ENCODE results near the gene PARD3B.
"Not testable (repeated sequence)": the region's sequence is repeated elsewhere in the genome, so short reads cannot be mapped to it uniquely, and the experiment has no call there.

The PARD3B gene

GRCh38 chr2:205218816-205219215 lies 673.5 kb downstream of the PARD3B start:
- DNase-seq = not testable (repeated sequence)

- DNase-seq = no peak
Observed at GRCh38 chr2:205220559-205220958, 675.3 kb downstream of the PARD3B start.

DNA sequence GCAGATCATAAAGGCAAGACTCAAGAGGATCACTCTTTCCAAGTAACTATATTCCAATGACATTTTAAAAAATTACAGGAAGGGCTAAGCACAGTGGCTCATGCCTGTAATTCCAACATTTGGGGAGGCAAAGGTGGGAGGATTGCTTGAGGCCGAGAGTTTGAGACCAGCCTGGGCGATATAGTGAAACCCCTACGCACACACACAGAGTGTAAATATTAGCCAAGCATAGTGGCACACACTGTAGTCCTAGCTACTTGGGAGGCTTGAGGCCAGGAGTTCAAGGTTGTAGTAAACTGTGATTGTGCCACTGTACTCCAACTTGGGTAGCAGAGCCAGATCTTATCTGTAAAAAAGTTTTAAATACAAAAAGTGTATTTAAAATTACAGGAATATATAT lies 686.8 kb downstream of the PARD3B start:
- no peak for DNase-seq

GRCh38 chr2:205235434-205235833 lies 690.2 kb downstream of the PARD3B start:
- DNase-seq = no peak

- no peak for DNase-seq
Observed at GRCh38 chr2:205237524-205237923, 692.2 kb downstream of the PARD3B start.

GRCh38 chr2:205245001-205245400 lies 699.7 kb downstream of the PARD3B start:
- no peak for DNase-seq

GRCh38 chr2:205245652-205246051 lies 700.4 kb downstream of the PARD3B start:
- no peak for DNase-seq

DNA sequence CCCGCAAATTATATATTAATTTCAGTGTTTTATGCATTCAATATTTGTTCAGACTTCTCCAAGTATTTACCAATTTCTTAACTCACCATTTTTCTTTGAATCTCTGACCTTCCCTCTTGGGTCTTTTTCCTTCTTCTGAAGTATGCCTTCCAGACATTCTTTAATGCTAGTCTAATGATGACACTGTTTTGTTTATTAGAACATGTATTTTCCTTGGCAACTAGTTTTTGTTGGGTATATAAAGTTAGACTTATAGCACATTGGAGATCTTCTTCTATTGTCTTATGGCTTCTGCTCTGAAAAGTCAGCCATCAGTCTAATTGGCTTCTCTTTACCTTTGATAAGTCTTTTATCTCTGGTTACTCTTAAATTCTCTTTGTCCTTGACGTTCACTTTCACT lies 713.8 kb downstream of the PARD3B start:
- DNase-seq = no peak

DNA sequence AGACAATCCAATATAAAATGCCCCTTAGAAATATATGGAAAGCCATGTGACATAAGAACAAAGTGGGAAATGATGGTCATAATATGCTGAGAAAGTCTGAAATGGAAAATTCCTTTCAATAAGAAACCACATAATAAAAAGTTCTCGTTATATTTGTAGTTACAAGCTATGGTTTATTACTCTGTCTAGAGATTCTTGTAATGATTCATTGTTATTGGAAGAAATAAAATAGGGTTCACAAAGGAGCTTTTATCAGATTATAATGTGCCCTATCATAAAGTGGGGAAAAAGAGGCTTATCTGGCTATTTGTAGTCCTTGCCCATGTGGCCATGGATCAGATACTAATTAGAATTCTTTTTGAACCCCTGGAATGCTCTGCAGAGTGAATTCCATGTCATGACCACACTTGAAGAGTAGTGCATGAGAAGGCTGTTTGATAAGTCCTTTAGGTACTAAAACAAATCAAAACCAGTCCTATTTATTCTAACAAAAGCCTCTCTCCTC lies 716.3 kb downstream of the PARD3B start:
- no peak for DNase-seq

DNA sequence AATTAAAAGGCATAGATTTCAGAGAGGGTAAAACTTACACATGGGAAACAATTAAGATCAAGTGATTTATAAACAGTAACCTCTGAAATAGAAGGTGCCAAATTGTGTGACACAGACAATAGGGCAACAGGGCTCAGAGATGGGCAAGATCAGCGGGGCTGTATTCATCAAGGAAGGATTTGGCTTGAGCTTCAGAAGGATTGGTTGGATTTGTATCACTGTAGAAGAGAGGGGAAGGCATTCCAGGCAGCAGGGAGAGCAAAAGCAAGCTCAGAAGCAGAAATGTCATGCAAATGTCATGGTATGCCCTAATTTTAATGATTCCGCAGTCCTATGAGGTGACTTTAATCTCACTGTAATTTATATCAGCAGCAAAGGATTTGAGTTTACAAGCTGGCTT lies 722.0 kb downstream of the PARD3B start:
- no peak for DNase-seq

- no peak for DNase-seq
Observed at GRCh38 chr2:205270689-205271088, 725.4 kb downstream of the PARD3B start.

DNA sequence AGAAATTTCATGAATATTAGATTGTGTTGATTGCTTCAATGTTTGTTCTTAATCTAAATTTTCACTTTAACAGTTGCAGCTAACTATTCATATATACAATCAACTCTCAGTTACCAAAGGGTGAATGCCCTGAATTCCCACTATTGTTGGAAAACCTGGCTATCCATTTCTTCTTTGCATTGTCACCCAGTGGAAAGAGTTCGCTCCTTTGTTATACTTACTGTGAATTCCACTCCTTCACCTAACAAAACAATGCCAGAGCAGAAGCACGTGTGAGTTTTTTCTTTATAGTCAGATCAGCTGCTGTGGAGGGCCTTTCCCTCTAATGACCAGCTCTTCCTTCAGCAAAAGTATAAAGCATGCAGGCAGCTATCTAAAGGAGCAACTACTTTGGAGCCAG lies 727.9 kb downstream of the PARD3B start:
- DNase-seq = no peak

DNA sequence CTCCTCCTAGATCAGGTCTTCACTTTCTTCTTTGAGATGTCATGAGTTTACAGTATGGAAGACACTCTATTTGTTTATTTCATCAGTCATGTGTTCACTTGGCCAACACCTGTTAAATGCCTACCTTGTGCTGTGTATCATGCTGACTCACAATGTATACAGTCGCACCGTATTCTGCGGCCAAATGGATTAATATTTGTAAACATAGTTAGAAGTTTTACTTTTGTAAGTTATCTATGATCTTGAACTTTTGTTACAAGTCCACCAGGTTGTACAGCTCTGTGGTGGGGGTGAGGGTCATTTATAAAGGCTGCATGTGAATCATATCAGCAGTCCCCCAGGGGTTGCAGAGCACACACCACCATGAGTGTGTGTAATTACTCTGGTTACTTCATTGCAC lies 728.4 kb downstream of the PARD3B start:
- no peak for DNase-seq

- no peak for DNase-seq
Observed at GRCh38 chr2:205274801-205275200, 729.5 kb downstream of the PARD3B start.

DNA sequence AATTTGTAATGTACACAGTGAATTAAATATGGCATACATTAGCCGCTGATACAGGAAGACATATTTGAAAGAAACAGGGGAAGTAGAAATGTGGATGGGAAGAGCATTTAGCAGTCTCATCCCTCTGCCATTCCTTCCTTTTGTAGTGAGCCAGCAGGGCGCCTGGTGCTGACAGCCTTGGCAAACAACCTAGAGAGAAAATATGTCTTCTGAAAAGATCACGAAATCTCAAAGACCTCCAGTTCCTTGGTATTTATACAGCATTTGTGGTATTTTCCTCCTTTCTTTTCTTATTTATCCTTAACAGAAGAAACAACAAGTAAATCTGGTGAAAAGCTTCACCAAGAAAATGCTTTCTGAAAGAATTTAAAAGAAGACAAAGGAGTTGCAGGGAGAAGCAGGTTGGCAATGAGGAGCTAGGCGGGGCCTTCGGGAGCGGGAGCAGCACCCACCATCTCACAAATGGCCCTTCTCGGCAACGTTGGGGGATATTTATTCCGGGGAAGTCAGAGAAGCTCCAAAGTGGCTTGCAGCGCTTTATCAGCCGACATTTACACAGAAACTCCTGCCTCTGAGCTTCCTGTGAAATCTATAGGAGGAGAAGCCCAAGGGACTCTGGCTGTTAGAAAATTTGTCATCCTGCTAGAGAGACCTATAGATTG lies 731.0 kb downstream of the PARD3B start:
- no peak for DNase-seq

- DNase-seq = peak; percentile 30
Observed at GRCh38 chr2:205280596-205281236, 735.4 kb downstream of the PARD3B start.

- no peak for DNase-seq
Observed at GRCh38 chr2:205283736-205284270, 738.5 kb downstream of the PARD3B start.

DNA sequence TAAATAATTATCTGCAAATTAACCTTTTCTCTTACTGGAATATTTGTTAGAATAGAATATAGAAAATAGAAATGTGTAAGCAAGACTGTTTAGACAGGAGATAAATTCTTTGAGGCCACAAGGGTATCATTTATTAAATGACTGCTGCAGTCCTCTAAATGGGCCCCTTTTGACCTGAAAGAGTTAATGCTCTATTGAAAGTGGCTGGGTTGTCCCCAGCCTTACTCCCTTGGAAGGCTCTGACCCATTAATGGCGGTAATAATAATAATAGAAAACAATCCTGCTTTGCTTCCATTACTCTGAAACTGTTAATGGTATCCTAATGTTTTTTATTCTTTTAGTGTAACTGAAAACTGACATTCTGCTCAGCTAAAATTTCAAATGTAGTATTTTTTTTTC lies 739.1 kb downstream of the PARD3B start:
- DNase-seq = no peak

- DNase-seq = no peak
Observed at GRCh38 chr2:205287316-205287715, 742.0 kb downstream of the PARD3B start.

DNA sequence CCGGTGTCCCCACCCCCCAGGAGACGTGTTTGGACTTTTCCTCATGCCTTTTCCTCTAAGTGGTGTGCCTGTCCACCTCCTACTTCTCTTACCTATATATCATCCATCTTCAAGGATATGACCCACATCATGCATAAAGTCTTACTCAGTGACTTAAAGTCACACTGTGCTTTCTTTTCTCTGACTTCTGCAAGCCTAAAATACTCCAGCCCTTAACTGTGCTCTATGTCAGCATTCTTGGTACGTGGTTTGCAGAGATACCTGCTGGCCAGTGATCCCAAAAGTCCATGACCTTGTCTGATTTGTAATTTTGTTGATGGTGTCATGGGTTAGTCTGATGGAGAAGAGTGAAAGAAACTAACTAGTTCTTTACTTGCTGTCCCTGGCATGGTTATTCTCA lies 743.4 kb downstream of the PARD3B start:
- DNase-seq = no peak

GRCh38 chr2:205290299-205290698 lies 745.0 kb downstream of the PARD3B start:
- DNase-seq = no peak

DNA sequence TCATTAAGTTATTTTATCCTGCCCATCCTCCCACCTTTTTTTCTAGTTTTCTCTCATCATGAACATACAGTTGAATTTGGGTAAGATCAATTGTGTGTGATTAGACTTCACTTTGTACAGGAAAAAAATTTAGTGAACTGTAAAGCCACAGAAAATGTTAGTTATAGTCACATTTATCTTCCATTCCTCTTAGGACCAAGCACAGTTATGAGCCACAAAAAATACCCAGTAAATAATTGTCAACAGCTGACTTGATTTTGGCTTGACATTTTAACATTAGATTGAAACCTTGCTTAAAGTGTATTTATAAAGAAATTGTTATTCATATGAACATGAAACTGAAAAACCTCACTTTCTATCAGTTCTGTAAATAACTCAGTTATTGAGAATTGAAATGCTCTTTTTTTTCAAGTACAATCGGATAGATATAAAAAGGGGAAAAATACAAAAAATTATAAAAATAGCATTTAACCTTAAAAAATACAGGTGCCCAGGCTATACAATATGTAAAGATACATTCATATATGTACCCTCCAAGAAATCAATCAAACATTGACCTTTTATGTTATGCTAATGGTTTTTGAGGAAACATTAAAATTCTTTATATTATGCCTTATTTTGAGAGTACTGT lies 747.5 kb downstream of the PARD3B start:
- DNase-seq = no peak

DNA sequence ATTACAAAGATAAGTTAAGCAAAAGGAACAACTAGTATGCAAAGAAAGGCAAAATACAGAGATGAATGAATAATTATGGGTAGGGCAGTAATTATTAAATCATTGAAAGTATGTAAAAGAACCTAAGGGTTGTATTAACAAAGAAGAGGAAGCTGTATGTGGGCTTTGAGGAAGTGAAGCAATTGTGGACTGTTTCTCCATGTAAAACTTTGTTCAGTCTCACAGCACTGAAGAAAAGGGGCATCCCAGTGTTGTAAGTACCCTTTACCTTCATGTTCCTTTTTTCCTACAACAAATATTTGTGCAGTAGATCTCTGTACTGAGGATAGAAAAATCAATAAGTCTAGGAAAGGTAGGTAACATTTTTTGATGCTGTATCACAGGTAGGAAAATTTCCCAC lies 748.3 kb downstream of the PARD3B start:
- no peak for DNase-seq

DNA sequence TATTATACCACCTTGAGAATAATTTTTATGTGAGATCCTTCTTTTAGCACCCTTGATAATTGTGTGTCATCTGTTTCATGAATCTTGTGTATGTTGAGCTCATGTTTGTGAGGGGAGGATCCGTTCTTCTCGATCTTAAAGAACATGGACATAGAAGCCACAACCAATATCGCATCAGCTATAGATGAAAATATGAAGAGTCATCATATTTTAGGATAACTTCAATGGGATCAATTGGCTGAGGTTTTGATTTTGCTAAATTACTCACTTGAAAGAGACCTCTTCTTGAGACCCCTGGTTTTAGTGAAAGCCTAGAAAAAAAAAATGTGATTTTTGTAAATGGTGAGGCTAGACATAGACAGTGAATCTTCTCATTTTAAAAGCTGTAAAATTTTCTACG lies 751.7 kb downstream of the PARD3B start:
- no peak for DNase-seq

Measured in NCI-H2107 (cell line).